Skin epidermis (tissue), 12 donors: ENCODE measurements around the gene TAMALIN.

Experiments
- H3K27ac ChIP-seq, 21 experiments: fragments of 200-600 bp; sonication (generic) in 11 of 21; one replicate each; pipeline ENCODE4 v1.5.0; 2020; ENCODE audit warnings: mild to moderate bottlenecking in 3 of 21, inconsistent platforms in 2 of 21, moderate library complexity in 2 of 21
- H3K4me3 ChIP-seq, 7 experiments: fragments of 200-600 bp; sonication (generic) in 2 of 7; one replicate each; pipeline ENCODE4 v1.5.0; 2020; ENCODE audit warnings: inconsistent platforms in 2 of 7, mild to moderate bottlenecking in 2 of 7, moderate library complexity in 1 of 7

TAMALIN gene

DNA sequence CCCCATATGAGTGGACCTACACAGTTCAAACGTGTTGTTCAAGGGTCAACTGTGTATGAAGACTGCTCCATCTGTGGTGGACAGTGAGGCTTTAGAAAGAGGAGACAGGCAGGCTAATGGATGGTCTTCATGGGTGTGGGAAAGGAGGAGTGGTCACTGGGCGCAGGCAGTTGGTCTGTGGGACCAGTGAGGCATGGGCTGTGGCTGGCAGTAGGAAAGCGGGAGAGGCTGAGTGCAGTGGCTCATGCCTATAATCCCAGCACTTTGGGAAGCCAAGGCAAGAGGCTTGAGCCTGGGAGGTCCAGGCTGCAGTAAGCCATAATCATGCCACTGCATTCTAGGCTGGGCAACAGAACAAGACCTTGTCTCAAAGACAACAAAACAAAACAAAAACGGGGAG is 42.5 kb downstream of the TAMALIN start:
- Histone ChIP-seq H3K27ac (peak overlapping the region in 1 of 21 experiments; percentile 92), H3K4me3 (no peak overlapping the region)

DNA sequence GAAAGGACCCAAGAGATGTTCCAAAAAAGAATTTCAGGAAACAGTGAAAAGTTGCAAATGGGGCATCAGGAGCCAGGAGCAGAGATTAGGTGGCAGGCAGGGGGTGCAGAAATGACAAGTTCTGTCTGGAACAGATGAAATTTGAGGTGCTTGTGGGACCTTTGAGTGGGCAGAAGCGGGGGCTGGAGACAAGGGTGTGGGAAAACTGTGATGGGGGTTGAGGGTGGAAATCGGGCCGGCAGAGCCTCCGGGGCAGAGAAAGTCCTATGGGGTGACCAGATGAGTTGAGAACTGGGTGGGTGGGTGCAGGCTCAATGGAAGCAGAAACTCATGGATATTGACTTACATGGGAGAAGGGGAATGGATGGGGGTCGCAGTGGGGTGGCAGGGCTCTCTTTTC is 42.9 kb downstream of the TAMALIN start:
- H3K4me3 ChIP-seq, result no peak overlapping the region
- H3K27ac ChIP-seq, result peak overlapping the region in 6 of 21 experiments; percentile 72 to 95 (median 86)

DNA sequence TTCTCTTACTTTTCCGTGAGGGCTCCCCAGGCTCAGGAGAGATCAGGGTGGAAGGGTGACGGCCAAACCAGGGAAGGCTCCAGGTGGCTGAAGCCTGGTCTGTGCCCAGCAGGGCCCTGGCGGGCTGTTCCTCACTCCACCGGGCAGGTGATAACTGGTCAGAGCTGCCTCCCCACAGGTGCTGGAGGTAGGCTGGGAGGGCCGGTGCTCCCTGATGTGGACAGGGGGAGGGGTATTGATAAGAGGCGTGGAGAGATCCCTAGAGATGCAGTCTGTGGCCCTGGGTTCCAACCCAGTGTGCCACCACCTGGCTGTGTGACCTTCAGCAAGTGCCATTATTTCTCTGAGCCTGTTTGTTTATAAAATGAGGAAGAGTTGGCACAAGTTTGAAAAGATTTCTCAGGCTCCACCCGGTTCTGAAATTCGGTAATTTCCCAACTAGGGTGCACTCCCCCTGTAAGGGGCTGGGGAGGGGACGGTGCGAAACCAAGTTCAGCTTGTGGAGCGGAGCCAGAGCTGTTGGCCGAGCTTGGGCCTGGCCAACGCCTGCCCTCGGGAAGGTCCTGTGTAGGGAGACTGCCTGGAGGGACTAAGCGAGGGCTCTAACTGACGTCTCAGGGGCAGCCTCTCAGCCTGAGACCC is 43.5 kb downstream of the TAMALIN start:
- peak overlapping the region; percentile 24 to 95 (median 82) for H3K27ac ChIP-seq
- H3K4me3 ChIP-seq, result peak overlapping the region; percentile 37 to 69 (median 46)

DNA sequence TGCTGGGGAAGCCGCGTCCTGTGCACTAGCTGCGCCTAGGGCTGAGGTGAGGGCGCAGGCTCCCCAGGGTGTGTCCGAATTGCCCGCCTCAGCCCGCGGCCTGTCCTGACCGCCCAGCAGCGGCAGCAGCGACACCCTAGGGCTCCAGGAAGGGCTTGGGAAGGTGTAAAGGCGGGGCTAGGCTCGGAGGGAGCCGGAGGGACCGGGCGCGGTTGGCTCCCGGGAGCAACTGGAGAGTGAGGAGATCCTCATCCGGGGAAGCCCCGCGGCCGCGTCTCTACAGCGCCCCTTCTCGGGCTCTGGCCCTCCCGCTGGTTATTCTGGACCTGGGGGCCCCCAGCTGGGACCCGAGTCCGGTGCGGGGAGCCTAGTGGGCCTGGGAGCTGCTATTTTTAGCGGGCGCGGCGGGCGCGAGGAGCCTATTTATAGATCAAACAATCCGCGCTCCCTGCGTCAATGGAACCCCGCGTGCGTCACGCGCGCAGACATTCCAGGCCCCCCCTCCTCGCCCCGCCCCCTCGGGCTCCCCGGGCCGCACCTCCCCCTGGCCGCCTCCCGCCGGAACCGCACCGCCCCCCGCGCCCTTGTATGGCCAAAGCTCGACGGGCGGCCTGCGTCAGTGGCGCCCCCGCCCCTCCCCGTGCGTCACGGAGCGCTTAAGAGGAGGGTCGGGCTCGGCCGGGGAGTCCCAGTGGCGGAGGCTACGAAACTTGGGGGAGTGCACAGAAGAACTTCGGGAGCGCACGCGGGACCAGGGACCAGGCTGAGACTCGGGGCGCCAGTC is 44.2 kb downstream of the TAMALIN start, which contains the start of gene NR4A1:
NR4A1 (plus strand) TSS at position 685 of the 784 bp plus-strand sequence. CDS start 2,887 bp downstream, outside the sequence.
- peak within 1 kb of the TSS; percentile 37 to 69 (median 46) for H3K4me3 ChIP-seq
- H3K27ac ChIP-seq, result peak within 1 kb of the TSS; percentile 24 to 95 (median 82)

DNA sequence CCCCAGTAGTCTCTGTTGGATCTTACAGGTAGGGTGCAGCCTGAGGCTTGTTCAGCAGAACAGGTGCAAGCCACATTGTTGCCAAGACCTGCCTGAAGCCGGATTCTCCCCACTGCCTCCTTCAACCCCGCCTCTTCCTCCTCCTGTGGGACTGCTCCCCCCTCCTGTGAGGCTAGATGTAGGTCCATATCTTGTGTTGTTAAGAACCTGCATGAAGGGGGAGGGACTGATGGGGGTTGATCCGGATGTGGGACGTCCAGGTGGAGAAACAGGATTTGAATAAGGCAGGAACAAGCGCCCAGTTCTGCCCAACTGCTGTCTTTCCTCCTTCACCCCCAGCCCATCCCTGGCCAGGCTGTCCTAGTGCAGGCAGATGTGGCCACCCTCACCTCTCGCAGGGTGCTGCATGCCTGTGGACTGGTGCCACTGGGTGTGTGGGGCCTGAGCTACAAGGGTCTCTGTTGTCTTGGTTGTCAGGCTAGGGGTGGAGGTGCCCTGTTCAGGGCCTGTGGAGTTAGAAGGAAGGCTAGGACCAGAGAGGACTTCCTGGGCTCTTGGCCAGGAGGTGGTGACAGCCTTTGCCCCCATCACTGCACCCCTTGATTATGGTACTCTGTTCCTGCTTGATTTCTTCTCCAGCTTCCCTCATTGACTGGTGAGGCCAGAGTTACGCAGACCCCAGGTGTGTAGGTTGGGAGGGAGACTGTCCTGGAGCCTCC is 45.9 kb downstream of the TAMALIN start:
- H3K4me3 ChIP-seq, result peak overlapping the region in 5 of 7 experiments; percentile 43 to 69 (median 49)
- H3K27ac ChIP-seq, result peak overlapping the region in 9 of 21 experiments; percentile 73 to 95 (median 87)

DNA sequence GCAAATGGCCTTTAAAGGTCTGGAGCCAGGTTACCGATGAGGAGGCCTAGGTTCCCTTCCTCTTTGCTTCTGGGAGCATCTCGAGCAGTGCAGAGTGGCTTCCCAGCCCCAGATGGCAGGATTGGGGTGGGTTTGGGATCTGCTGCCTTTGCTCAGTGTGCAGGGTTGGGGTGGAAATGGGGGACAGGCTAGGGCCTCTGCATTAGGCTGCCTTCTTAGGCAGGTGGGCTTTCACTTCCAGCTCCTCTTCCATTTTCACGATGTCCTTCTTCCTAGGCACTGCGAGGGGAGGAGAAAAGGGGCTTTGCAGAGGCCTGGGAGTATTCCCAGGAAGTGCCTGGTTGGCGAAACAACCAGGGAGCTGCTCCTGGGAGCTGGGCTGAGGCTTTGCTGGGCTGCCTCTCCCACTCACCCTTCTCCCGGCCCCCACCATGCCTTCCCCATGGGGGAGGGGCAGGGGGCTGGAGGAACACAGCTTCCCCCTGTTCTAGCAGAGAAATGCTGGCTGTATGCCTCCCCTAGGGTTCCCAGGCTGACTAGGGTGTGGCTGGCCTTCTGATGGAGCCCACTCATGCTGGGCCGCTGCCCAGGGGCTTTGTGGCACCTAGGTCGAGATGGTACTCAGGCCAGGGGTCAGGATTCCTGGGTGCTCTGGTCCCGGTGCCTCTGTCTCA is 46.9 kb downstream of the TAMALIN start:
- H3K27ac ChIP-seq, result peak overlapping the region in 9 of 21 experiments; percentile 20 to 95 (median 84)
- peak overlapping the region in 2 of 7 experiments; percentile 62 to 69 for H3K4me3 ChIP-seq

DNA sequence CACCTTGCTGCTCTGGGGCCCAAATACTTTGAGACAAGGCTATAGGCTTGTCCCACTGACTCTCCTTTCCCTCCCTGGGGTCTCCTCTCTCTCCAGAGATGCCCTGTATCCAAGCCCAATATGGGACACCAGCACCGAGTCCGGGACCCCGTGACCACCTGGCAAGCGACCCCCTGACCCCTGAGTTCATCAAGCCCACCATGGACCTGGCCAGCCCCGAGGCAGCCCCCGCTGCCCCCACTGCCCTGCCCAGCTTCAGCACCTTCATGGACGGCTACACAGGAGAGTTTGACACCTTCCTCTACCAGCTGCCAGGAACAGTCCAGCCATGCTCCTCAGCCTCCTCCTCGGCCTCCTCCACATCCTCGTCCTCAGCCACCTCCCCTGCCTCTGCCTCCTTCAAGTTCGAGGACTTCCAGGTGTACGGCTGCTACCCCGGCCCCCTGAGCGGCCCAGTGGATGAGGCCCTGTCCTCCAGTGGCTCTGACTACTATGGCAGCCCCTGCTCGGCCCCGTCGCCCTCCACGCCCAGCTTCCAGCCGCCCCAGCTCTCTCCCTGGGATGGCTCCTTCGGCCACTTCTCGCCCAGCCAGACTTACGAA is 47.6 kb downstream of the TAMALIN start:
- H3K27ac ChIP-seq, result peak overlapping the region in 8 of 21 experiments; percentile 17 to 95 (median 83)
- peak overlapping the region in 1 of 7 experiments; percentile 69 for H3K4me3 ChIP-seq

DNA sequence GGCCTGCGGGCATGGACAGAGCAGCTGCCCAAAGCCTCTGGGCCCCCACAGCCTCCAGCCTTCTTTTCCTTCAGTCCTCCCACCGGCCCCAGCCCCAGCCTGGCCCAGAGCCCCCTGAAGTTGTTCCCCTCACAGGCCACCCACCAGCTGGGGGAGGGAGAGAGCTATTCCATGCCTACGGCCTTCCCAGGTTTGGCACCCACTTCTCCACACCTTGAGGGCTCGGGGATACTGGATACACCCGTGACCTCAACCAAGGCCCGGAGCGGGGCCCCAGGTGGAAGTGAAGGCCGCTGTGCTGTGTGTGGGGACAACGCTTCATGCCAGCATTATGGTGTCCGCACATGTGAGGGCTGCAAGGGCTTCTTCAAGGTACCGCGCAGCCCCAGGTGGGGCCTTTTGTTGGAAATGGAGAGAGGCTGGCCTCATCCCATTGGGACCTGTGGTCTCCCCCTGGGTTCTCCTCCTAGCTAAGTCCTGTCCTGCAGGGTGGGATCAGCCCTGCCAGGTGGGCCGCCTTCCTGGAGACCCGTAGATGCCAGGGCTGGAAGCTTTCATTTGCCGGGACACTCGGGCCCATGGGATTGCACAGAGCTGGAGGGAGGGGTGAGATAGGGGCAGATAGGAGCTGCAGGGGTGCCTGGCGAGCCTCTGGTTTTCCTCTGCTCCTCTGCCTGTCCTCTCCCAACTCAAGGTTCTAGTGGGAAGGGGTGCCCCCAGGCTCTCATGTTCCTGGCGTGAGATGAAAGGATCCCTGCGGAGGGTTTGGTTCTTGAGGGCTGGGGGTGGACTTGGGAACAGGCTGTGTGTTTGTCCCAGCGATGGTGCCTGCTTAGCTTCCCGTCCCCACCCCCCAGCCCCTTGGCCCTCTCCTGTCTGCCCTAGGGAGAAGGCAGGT is 48.3 kb downstream of the TAMALIN start:
- H3K27ac ChIP-seq, result peak overlapping the region in 8 of 21 experiments; percentile 17 to 92 (median 74)

DNA sequence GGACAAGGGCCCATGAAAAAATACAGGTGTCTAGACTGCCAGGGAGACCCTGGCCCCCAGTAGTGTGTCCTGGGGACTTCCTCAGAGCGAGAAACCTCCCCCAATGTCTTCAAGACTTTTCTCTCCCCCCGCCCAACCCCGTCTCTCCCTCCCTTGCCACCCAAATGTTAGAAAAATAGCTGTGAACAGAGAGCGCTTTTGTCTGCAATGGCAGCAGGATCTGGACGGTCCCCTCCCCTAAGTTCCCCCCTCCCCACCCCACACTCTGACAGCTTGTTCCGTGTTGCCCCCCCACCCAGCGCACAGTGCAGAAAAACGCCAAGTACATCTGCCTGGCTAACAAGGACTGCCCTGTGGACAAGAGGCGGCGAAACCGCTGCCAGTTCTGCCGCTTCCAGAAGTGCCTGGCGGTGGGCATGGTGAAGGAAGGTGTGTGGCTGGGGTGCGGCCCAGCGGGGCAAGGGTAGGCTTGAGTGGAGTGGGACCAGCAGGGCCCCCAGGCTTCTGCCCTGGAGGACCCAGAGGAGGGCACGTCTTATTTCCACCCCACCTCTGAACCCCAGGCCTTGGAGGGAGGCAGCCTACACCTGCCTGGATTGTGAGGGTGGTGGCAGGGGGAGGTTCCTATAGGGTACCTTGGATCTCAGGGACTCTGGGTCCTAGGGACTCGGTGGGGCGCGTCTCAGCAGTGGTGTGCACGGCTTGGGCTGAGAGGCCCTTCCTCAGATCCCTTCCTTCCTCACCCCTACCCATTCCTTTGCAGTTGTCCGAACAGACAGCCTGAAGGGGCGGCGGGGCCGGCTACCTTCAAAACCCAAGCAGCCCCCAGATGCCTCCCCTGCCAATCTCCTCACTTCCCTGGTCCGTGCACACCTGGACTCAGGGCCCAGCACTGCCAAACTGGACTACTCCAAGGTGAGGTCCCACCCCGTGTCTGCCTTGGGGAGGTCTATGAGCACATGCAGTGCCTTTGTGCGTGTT is 49.3 kb downstream of the TAMALIN start:
- Histone ChIP-seq H3K27ac (peak overlapping the region in 7 of 21 experiments; percentile 17 to 87 (median 68)), H3K4me3 (no peak overlapping the region)

More for the DNA sequence above, 48.3 kb downstream of the TAMALIN start:
- H3K4me3 ChIP-seq, result no peak overlapping the region

DNA sequence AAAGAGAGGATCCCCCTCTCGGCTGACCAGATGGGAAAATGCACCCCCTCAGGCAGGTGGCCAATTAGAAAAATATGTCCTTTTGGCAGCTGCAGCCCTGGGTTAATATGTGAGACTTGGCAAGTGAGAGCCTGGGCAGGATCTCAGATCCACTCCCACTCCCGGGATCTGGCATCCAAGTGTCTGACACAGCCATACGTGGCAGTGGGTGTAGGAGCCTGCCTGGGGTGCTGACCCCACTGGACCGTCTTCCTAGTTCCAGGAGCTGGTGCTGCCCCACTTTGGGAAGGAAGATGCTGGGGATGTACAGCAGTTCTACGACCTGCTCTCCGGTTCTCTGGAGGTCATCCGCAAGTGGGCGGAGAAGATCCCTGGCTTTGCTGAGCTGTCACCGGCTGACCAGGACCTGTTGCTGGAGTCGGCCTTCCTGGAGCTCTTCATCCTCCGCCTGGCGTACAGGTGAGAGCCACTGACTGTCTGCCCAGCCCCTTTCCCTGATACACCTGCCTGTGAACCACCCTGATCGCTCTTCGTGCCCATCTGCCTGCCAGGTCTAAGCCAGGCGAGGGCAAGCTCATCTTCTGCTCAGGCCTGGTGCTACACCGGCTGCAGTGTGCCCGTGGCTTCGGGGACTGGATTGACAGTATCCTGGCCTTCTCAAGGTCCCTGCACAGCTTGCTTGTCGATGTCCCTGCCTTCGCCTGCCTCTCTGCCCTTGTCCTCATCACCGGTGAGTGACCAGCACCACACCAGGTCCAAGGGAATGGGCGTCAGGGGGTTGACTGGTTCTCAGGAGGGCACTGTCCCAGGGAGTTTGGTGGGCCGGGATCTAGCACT is 50.3 kb downstream of the TAMALIN start:
- Histone ChIP-seq H3K27ac (peak overlapping the region in 3 of 21 experiments; percentile 4 to 51 (median 26)), H3K4me3 (no peak overlapping the region)

DNA sequence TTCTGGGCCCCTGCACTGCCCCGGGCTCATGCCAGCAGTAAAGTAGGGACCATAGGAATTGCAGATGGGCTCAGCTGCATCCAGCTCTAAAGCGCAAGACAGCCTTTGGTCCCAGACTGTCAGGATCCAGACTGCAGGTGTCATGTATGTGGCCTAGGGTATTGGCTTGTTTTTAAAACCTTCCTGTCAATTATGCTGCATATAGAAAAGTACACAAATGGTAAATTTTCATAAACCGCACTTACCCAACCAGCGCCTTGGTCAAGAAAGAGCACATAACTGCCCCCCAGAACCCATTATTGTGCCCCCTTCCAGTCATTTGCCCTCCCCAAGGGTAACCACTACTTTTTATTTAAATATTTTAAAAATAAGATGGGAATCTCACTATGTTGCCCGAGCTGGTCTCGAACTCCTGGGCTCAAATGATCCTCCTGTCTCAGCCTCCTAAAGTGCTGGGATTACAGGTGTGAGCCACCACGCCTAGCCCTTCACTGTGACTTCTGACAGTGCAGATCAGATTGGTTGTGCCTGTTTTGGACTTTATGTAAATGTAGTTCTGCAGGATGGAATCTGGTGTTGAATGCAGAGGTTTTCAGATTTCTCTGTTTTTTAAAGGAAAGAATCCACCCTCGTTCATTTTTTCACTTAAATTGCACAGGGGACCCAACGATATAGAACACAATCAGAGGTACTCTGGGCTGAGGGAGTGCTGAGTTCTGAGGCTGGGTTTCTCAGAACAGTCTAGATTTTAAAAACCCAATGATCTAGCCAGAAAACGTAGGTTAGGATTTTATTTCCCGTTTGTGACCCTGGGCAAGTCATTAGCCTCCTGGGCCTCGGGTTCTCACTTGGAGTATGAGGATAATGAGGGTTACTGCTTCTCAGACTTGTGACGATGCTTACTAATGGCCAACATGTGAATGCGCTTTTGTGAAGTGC is 51.2 kb downstream of the TAMALIN start:
- peak overlapping the region in 1 of 21 experiments; percentile 26 for H3K27ac ChIP-seq
- no peak overlapping the region for H3K4me3 ChIP-seq

DNA sequence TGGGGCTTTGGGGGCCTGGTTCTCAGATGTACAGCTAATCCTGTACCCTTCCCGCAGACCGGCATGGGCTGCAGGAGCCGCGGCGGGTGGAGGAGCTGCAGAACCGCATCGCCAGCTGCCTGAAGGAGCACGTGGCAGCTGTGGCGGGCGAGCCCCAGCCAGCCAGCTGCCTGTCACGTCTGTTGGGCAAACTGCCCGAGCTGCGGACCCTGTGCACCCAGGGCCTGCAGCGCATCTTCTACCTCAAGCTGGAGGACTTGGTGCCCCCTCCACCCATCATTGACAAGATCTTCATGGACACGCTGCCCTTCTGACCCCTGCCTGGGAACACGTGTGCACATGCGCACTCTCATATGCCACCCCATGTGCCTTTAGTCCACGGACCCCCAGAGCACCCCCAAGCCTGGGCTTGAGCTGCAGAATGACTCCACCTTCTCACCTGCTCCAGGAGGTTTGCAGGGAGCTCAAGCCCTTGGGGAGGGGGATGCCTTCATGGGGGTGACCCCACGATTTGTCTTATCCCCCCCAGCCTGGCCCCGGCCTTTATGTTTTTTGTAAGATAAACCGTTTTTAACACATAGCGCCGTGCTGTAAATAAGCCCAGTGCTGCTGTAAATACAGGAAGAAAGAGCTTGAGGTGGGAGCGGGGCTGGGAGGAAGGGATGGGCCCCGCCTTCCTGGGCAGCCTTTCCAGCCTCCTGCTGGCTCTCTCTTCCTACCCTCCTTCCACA is 52.0 kb downstream of the TAMALIN start:
- H3K4me3 ChIP-seq, result no peak overlapping the region
- no peak overlapping the region for H3K27ac ChIP-seq

DNA sequence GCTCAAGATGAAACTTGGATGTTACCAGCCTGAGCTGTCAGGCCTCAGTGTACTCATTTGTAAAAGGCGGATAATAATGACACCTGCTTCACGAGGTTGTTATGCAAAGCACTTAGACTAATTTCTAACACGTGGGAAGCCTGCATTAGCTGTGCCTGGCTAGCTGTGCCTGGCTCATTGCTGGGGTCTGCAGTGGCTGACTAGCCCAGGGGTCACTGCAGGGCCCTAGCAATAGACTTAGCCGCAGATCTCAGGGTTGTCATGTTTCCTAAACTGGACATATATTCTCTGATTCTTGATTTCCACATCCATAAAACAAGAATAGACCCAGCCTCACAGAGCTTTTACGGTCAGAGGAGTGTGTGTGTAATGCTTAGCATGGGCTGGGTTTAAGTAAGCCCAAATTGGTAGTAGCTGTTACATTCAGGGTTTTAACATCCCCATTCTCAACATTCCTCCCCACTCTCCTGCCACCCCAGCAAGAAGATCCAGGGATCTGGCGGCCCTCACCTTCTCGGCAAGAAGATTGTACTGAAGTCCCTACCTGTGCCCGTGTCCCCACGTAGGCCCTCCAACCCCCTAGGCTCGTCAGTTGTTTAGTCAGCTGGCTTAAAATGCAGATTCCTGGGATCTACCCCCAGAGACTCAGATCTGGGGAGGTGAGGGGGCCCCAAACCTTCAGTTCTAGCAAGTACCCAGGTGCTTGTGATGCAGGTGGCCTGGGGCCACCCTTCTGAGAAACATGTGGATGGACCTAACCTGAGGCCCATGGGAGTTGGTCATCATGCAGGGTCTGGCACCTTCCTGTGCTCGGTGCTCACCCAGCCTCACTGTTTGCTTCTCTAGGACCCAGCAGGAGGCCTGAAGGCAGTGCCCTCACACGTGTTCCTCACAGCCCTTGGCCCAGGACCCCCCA is 53.1 kb downstream of the TAMALIN start:
- H3K27ac ChIP-seq, result peak overlapping the region in 4 of 21 experiments; percentile 4 to 49 (median 14)
- H3K4me3 ChIP-seq, result no peak overlapping the region
